Measurements from ENCODE around the gene ST6GALNAC5.
"Not testable (repeated sequence)": the region's sequence is repeated elsewhere in the genome, so short reads cannot be mapped to it uniquely, and the experiment has no call there.

ST6GALNAC5 gene

DNA sequence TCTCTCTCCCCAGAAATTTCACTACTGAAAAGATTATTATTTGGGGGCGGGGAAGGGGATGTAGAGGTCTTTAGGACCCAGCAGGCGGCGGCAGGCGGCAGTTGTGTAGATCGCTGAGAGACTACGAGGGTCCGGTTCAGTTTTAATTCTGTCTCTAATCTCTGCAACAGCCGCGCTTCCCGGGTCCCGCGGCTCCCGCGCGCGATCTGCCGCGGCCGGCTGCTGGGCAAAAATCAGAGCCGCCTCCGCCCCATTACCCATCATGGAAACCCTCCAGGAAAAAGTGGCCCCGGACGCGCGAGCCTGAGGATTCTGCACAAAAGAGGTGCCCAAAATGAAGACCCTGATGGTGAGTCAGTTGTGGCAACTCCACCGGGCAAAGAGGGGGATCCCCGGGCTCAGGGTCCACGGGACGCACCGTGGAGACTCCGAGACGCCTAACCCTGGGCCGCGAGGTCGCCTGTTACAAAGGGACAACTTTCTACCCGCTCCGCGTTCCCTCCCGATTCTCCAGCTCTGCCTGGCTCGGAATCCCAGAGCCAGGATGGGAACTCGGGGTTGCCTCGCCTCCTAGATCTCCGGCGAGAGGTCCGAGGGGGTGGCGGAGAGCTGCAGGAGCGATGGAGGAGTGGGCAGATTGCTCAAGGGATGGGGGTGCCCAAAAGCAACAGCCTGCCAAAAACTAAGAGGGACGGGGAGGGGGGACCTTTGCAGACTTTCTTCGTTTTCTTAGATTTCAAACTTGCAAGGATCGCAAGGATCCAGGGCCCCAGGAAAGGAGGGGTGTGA is at the start of gene ST6GALNAC5:
Gene ST6GALNAC5 (plus strand): TSS at position 139 of the 789 bp plus-strand sequence.
- DNase-seq (ENCODE audit: low read depth, low spot score) = no peak

DNA sequence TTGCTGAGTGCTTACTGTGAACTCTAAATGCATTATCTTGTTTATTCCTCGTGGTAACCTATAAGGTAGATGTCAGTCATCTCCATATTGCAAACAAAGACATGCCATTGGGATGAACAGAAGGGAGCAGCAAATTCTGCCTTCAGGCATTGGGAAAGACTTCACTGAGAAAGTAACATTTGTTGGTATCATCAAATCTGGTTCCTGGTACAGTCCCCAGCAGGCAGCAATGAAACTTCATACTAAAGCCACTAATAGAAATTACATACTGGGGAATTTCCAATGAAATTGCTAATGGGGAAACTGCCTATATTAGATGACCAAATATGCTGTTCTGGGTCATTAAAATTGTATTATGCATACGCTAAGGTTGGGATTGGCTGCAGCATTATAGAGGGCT is 47.3 kb upstream of the ST6GALNAC5 start:
- no peak for DNase-seq (ENCODE audit: low read depth, low spot score)

DNA sequence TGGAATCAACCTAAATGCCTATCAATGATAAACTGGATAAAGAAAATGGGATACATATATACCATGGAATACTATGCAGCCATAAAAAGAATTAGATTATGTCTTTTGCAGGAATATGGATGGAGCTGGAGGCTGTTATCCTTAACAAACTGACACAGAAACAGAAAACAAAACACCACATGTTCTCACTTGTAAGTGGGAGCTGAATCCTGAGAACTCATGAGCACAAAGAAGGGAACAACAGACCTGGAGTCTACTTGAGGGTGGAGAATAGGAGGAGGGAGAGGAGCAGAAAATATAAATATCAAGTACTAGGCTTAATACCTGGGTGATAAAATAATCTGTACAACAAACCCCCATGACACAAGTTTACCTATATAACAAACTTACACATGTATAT is 44.3 kb upstream of the ST6GALNAC5 start:
- DNase-seq (ENCODE audit: low read depth, low spot score) = not testable (repeated sequence)

DNA sequence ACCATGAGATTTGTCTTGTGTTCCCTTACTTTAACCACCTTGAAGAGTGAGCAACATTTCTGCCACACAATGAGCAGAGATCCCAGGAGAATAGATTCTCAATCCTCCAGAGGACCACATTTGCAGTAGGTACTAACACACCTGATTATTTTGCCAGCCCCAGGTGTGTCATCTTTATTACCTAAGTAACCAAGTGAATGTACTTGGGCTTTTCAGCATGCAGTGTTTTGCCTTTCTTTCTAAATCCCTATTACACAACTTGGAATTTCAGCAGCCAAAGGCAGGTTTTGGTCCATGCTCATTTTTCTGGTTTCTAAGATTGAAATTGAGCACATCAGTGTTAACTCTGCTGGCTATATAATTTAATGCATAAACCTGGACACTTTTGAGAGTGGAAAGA is 43.2 kb upstream of the ST6GALNAC5 start:
- no peak for DNase-seq (ENCODE audit: low read depth, low spot score)

DNA sequence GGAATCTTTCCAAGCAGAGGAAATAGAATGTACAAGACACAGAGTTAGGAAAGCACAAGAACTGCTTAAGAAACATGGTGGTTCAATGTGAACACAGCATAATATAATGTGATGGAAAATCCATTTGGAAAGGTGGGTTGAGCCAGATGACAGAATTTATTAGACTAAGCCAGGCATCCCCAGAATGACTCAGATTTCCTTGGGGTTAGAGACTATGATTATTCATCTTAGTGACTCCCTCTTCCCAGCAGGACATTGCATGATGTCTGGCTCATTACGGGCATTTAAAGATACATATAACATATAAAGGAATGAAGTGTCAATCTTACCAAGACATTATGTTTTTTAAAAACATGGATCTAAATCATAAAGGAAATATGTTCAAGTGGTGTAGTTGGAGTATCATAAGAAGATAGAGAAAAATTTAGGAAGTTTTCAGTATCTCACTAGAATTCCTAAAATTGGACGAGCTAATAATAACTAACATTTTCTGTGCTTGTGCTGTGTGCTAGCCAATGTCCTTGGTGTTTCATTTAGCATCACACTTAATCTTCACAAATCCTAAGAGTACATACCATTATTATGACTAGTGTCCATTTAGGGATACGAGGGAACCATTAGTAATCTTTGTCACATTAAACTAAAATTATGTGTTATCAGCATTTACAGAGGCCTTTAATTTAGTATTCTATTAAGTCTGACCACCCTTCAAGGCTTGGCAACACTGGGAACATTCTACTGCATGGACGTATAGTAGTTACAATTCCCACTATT is 41.0 kb upstream of the ST6GALNAC5 start:
- no peak for DNase-seq (ENCODE audit: low read depth, low spot score)

DNA sequence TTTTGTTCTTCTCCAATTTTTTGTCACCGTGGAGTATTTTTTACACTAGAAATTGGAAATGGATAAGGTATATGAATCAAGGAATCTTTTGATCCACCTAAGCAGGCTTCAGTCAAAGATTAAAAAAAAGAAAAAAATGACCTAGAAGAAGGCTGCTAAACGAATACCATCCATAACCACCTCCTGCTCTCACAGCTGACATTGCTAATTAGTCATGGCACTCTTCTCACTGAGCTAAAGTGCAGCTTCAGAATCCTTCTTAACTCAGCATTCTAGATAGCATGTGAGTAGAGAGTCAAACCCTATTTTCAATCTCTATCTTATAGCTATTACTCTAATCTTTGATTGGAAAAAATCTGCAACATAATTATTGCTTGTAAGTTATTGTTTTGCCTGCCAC is 40.2 kb upstream of the ST6GALNAC5 start:
- DNase-seq (ENCODE audit: low read depth, low spot score) = no peak

DNA sequence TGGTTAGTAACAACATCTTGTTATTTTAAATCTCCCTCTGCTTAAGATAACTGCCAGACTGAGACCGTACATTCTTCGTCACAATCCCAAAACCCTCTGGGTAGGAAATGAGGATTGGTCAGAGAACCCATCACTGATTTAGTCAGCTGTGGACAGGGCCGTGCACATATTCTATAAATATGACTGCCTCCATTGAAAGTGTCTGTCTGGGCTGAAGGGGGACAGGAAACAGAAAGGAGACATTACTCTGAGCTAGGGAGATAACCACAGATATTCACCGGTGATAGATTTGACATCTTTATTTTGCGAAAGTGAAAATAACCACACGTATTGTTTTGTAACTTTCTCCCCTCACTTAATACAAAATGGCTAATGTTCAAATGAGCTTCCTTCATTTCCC is 36.9 kb upstream of the ST6GALNAC5 start:
- DNase-seq (ENCODE audit: low read depth, low spot score) = no peak

DNA sequence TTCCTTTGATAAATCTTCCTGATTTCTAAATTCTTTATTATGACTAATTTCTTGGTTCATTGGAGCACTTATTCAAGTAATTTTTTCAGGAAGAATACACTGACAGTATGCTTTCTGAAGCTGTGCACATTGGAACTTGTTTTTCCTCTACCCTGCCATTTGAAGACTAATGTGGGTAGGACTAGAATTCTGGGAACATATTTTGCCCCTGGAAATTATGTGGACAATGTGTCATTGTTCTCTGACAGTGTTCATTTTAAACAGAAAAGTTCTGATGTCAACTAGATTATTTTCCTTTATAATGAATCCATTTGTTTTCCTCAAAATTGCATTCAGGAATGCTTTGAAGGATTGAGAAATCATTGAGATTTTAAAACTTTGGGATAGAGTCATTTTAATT is 34.8 kb upstream of the ST6GALNAC5 start:
- DNase-seq (ENCODE audit: low read depth, low spot score) = no peak

DNA sequence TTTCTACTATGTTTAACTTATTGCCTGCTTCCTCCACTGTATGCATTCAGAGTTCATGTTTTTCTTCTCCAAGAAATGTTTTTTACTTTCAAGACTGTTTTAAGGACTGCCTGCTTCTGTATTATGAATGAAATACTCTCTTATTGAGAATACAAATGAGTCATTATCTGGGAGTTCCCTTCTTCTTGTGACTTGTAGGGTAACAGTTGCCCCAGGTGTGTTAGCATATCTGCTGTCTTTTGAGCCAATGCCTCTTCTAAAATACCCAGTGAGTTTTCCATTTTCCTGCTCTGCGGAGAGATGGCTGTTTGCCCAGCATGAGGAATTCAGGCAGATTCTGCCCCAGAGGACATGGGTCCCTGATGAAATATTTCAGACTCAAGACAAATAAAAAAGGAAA is 34.1 kb upstream of the ST6GALNAC5 start:
- DNase-seq (ENCODE audit: low read depth, low spot score) = no peak

DNA sequence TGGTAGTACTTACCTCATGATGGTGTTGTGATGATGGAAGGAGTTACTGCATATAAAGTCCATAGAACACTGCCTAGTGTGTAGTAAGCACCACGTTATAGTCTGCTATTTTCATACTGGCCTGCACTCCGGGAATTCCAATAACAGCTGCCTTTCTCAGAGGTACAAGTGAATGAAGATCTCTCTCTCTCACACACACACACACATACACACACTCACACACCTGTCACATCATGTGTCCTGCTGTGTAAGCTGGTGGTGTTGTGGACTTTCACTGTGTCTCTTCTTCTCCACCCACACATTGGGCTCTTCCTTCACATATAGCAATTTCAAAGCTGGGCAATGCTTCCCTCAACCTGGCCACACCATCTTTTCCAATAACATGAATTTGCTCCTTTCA is 33.4 kb upstream of the ST6GALNAC5 start:
- no peak for DNase-seq (ENCODE audit: low read depth, low spot score)

DNA sequence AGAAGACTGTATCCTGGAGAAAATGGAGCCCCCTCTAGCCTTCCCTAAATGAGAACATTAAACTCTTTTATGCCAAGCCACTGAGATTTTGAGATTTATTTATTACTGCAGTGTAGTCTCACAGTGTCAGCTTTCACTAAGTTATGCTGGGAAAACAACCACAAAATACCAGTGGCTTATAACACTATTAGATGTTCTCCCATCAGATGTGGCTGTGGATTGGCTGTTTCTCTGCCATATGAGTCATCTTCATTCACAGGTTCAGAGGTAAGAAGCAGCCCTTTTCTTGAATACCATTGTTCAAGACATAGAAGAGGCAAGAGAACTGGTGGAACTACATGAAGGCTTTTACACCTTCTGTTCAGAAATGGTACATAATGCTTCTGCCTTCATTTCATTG is 32.1 kb upstream of the ST6GALNAC5 start:
- no peak for DNase-seq (ENCODE audit: low read depth, low spot score)

DNA sequence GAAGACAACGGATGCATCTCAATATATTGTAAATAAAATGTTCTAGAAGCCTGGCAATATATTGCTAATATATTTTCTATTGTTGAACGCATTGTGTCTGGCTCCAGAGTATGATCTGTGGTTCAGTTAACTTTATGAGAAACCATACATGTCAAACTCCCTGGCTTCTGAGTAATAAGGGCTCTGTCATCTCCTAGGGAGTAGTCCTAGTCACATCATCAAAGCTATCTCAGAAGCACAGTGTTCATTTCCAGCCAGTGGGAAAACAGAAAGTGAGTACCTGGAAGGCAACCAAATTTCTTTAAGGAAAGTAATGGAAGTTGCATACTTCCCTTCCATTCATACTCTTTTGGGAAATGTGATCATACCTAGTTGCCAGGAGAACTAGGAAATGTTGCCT is 27.0 kb upstream of the ST6GALNAC5 start:
- no peak for DNase-seq (ENCODE audit: low read depth, low spot score)

DNA sequence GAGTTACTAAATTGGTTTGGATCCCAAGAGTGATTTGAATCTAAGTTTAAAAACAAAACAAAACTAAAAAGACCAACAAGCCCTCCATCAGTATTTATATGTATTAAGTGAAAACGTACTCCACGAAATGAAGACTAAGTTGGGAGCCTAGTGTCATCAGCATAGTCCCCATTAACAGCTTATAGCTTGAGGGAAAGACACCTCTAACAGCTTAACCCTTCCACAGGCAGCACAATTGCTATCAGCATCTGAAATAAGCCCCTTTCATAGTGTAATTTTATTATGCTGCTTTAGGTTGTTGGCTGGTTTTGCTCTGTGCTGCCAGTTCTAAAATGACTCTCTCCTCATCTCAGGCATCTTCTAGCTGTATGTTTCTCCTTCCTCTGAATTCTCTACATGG is 25.8 kb upstream of the ST6GALNAC5 start:
- no peak for DNase-seq (ENCODE audit: low read depth, low spot score)

DNA sequence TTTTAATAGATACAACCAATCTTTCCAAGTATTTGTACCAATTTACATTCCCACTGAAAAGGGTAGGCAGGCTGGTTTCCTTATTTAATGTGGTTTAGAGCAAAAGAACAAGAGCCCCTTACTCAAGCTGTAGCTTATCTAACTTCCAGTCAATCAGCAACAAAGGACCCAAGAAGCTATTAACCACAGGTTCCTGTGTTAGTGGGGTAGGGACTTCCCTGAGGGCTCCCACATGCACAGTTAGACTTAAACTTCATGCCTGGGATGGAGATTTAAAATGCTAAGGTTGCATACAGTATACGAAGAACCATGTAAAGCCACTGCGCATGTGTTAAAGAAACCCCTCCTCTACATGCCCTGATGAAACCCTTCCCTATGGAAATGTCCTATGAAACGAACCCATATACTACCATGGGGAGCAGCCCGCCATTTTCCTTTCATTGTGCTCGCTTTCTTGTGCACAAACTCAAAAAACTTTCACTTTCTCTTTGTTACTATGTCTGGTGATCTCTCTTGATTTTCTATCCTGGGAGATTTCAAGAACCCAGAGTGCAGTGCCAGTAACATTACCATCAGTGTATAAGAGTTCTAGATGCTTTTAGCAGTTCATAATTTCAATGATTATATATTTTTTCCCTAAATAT is 23.3 kb upstream of the ST6GALNAC5 start:
- no peak for DNase-seq (ENCODE audit: low read depth, low spot score)

DNA sequence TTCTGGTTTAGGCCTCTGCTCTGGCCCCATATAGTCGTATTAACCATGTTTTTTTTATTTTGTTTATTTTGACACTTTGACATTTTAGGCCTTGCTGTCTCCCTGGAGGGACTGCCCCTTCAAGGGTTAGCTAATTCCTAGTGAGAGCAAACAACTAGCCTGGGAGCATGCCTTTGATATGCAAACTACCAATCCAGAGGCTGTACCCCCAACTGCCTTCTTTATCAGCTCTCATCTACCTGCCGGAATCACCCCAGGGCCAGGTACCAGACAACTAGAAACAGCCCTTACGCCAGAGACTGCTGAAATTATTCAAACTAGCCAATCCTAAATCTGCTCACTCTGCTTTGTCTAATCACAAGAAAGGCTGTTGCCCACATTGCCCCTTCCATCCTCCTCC is 13.0 kb upstream of the ST6GALNAC5 start:
- DNase-seq (ENCODE audit: low read depth, low spot score) = no peak

DNA sequence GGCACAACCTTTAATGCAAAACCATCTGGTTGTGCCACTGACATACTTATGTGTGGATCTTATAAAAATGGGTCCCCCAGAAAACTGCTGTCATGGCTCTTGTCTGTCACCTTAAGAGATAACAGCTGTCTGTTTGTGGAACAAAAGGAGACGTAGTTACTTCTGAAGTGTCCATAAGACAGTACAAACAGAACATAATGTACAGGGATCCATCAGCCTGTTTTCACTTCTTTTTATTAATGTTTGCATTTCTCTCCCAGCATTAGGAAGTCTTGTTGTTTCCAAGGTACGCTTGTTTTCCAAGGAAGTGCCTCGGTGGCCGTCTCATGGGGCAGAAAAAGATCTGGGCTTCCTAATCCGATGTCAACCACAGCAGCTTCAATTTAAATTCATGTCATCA is 11.2 kb upstream of the ST6GALNAC5 start:
- no peak for DNase-seq (ENCODE audit: low read depth, low spot score)

DNA sequence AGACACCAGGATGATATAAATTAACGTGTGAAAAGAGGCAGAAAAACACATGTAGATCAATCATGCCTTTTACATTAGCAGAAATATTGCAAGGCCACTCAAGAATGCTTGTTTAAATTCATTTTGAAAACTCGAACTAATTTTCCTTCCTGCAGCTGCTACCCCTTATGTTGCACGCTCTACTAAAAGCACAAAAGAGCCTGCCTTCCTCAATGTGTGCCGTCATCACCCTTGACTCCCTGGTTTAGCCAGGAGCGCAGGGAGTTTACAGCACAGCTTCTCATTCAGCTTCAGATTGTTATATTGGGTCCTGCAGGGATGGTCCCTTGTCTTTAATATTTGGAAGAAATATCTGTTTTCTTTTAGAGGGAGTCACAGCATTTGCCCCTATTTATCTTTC is 10.1 kb upstream of the ST6GALNAC5 start:
- no peak for DNase-seq (ENCODE audit: low read depth, low spot score)

DNA sequence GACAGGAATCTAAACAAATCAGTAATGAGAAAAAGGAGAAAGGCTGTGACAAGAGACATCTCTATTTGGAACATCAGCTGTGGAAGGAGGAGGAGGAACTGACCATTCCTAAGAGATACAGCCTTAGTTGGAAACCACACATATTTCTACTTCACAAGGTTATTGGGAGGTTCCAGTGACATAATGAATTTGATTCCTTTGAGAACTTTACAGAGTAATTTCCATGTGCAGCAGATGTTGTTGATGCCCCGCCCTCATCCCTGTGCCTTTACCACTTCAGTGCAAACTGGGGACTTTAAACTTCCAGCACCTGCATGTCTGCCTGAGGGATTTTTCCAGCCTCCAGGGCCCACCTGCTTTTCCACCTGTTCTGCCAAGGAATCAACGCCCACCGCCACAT is 9.3 kb upstream of the ST6GALNAC5 start:
- DNase-seq (ENCODE audit: low read depth, low spot score) = no peak

DNA sequence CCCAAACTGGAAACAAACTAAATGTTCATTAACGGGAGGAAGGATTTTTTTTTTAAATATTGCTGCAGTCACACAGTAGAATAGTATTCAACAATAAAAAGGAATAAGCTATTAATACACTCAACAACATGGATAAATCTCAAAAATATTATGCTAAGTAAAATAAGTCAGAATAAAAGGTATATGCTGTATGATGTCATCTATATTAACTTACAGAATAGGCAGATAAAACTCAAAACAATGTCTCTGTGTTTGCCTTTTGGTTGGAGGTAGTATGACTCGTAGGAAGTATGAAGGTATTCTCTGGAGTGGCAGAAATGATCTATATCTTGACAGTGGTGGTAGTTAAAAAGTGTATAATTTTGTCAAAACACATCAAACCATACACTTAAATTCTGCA is 6.1 kb upstream of the ST6GALNAC5 start:
- no peak for DNase-seq (ENCODE audit: low read depth, low spot score)

DNA sequence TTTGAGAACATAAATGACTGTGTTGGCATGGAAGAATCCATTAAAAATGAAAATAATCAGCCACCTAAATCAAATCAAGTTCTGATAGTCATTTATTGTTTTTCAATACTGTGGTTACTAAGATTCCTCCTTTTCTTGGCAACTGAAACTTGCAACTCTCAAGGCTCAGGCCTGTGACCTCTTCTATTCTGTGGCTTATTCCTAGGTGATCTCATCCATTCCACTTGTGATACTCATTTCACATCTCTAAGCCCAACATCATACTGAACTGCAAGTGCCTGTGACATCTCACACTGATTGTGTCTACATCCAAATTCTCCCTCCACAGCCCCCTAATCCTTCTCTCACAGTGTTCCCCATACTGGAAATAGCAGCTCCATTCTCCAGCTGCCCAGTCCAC is 4.8 kb upstream of the ST6GALNAC5 start:
- DNase-seq (ENCODE audit: low read depth, low spot score) = no peak

DNA sequence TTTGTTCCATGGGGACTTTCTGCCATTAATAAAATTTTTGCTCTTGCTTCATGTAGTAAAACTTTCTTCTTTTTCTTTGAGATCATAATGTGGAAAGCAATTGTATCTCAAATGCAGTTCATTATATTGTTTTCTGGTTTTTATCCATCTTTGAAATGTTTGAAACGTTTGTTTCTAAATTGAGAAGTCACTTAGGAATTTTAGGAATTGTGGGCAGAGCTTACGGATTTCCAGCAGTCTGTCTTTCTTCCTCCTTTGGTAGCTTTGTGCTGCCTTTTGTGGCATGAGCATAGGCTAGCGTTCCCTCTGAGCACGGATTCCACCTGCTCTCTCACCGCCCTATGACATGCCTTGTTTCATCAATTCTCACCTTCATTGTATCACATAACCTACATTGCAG is 2.9 kb upstream of the ST6GALNAC5 start:
- no peak for DNase-seq (ENCODE audit: low read depth, low spot score)

DNA sequence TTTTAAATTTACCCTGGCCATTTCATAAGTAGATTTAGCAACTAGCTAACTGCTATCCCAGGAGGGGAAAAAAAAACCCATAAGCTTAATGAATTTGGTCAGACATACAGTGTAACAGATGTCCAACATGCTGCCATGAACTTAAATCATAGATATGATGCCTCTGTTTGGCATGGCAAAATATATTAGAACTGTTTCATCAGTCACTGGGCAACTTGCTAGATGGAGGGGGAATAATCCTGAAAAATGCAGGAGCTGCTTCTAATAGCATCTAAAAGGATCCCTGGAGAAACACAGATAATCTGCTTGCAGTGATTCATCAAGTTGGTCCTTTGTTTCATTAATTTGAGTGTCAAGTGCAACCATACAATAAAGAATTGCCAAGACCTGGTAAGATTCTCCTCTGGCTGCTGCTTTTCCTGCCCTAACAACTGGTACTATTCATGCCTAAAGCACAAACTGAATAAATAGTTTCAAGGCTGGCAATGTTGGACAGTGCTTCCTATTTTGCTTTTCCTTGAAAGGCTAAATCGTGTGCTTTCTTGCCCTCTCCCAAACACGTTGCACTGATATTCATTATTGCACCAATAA is 1.5 kb upstream of the ST6GALNAC5 start:
- DNase-seq (ENCODE audit: low read depth, low spot score) = no peak

All from activated naive CD8-positive, alpha-beta T cell treated with anti-CD3 and anti-CD28 coated beads, Interleukin-2, amount 50 U/mL, for 16 hours (primary cell).